GM21447 (cell line): ENCODE results near the gene XAF1.
"Not testable (repeated sequence)": the region's sequence is repeated elsewhere in the genome, so short reads cannot be mapped to it uniquely, and the experiment has no call there.

Experiments used
- ATAC-seq: cut with Tn5 transposase; IDR thresholded peaks from one replicate; pipeline ENCODE4 v1.9.1; 2021; ENCODE audit not compliant: unreplicated experiment

Gene XAF1

DNA sequence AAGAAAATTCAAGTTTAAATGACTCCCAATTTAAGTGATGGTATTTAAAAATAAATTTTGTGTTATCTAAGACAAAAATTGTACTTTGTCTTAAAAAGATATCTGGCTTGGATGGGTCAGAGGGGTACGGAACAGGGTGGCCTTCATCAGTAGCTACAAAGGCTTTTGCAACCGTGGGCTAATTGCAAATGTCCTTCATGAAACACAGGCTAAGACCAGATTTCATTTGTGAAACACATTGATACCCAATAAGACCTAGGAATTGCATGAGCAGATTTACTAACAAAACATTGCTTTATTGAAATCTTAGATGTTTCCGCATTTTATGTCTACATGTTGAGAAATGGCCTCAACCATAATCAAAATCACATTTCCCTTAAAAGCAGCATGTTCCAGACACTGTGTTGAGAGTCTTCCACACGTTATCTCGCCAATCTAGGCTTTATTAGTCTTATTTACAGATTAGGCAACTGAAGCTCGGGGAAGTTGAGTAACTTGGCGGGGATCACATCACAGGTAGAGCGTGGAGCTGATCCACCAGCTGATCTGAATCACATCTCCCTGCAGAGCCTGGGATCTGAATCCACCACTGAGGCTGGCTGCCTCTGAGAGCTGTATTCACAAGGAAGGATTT, 42.0 kb downstream of the XAF1 start:
- ATAC-seq, result no peak

DNA sequence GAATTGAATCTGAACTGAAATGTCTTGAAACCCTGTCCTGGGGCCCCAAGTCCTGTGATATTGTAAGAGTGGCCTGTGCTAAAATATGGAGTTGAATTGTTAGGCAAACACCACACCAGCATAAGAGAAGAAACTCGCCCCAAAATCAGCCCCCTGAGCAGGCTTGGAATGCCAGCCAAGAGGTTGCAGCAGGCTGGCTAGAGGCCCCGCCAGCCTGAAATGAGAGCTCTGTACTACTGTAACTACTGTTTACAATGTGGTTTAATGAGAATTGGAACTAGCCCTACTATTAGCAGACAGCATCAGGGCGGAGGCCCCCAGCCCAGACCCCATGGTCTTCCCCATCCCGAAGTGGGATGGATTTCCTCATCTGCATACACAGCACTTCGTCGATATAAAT, 43.9 kb downstream of the XAF1 start:
- ATAC-seq, result no peak

DNA sequence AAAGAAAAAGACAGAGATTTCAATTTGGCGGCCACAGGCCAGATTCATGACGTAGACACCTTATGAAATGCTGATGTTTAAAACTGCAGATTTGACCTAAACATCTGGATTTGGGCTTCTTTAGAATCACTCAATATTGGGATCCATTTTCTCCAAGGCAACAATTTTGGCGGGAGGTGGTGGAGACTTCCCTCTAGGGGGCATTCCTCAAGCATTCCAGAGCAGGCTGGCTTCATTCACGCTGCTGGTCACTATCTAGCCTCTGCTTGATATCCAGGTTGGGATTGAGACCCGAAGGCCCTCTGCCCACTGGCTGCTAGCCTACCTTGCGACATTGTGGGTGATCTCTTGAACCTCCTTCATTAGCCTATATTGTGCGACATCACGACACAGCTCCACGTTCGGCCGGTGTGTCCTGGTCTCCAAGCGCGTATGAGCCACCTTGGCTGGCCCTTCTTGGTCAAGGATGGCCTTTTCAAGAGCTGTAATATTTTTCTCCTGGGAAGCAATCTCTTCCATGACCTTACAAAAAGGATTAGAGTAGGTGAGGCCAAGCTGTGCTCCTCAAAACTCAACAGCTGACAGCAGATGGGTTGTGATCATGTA, 44.7 kb downstream of the XAF1 start:
- no peak for ATAC-seq

DNA sequence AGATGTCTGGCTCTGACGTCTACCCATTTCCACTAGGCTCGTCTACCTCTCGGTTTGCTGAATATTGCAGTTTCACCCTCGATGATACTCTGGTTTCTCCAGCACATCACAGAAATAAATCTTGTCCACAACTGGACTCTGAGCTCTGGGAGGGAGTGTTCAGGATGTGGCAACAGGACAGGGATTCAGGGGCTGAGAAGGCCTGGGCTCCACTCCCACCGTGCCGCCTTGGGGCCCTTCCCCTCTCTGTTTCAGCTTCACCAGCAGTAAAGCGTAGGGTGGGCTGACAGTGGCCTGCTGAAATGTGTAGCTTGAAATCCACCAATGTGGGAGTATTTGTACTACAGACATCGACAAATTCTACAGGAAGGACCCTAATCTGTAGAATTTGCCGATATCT, 55.7 kb downstream of the XAF1 start:
- no peak for ATAC-seq

DNA sequence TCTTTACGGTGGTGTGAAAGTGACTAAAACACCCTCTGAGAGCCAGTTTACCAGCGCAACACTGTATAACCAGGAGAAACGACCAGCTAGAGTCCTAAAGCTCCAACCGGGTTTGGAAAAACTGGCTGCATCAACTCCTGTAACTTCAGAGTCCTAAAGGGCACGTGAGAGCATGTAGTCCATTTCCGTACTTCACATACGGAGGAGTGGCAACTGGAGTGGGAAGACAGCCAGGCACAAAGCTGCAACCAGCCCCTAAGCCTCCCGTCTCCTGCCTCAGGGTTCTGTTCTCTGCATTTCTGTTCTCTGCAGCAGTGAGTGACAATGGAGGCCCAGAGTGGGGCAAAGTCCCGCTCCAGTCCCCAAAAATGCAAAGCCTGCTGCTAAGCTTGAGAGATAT, 56.4 kb downstream of the XAF1 start:
- no peak for ATAC-seq

DNA sequence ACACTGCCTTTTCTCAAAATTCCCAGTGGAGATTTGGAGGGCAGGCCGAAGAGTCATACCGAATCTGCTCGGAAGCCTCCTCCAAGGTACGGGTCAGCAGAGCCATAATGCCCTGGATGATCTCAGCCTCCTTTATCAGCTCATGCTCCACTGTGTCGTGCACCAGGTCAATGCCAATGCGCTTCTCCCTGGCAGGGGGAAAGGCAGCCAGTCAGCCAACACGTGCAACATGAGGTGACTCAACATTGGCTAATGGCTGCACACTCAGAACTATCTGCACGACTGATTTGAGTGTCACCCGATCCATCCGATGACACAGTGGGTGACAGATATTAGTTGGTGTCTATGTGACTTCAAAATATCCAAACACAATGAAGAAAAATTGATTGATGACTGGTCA, 59.9 kb downstream of the XAF1 start:
- ATAC-seq, result no peak

DNA sequence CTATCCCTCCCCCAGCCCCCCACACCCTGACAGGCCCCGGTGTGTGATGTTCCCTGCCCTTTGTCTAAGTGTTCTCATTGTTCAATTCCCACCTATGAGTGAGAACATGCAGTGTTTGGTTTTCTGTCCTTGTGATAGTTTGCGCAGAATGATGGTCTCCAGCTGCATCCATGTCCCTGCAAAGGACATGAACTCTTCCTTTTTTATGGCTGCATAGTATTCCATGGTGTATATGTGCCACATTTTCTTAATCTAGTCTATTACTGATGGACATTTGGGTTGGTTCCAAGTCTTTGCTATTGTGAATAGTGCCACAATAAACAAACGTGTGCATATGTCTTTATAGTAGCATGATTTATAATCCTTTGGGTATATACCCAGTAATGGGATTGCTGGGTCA, 60.5 kb downstream of the XAF1 start:
- ATAC-seq, result not testable (repeated sequence)

DNA sequence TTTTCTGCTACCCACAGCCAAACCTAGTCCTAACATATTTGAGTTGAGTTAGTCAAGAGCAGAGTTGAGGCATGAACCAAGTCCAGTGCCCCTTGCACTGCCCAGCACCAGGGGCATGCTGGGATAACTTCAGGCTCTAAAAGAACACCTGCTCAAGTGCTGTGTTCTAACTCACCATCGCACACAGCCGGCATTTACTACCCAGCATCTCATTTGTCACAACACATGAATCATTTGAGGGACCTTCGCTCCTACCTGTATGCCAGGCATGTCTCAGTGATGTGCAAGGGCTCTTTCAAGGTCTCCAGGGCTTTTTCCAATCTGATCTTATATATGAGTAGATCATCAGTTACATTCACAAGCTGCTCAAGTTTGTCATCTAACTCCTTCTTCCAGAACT, 63.1 kb downstream of the XAF1 start:
- no peak for ATAC-seq

DNA sequence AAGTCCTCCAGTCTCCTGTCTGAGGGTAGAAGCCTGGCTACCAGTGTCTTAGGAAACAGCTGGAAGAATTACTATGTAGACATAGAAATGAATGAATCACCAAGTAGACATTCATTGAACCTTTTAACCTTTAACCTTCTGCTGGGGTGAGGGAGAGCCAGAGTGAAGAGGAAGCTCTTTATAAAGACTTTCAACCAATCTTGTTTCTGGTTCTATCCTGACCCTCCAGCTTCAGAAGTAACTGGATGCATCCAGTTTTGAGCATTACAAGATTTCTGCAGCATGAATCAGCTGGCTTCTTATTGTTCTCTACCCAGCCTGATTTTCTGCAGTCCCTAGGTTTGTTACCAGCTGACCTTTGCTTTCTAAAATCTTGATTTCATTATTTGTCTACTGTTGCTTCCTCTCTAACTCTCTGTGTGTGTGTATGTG, 67.2 kb downstream of the XAF1 start:
- ATAC-seq, result no peak
